Measurements from ENCODE around the gene C16orf92. TPM values are rescaled to one million over a fixed set of nuclear protein-coding genes. Genes with fewer than 3 reads are reported as not detected.

C16orf92 gene
- total RNA-seq, 1 donor from 2014 or later = not detected

DNA sequence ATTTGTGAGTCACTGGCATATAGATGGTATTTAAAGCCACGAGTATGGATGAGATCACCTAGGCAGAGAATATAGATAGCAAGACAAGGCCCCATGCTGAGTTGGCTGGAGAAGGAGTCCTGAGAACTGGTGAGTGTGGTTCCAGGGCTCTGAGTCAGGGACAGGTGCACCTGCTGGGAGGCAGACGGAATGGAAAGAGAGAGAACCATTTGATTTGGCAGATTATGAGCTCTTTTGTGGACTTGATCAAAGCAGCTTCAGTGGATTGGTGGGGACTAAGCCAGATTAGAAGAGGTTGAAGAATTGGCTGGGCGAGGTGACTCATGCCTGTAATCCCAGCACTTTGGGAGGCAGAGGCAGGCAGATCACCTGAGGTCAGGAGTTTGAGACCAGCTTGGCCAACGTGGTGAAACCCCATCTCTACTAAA is 4.3 kb upstream of the C16orf92 start:
- no peak for DNase-seq
- TF ChIP-seq, protein P1, sequence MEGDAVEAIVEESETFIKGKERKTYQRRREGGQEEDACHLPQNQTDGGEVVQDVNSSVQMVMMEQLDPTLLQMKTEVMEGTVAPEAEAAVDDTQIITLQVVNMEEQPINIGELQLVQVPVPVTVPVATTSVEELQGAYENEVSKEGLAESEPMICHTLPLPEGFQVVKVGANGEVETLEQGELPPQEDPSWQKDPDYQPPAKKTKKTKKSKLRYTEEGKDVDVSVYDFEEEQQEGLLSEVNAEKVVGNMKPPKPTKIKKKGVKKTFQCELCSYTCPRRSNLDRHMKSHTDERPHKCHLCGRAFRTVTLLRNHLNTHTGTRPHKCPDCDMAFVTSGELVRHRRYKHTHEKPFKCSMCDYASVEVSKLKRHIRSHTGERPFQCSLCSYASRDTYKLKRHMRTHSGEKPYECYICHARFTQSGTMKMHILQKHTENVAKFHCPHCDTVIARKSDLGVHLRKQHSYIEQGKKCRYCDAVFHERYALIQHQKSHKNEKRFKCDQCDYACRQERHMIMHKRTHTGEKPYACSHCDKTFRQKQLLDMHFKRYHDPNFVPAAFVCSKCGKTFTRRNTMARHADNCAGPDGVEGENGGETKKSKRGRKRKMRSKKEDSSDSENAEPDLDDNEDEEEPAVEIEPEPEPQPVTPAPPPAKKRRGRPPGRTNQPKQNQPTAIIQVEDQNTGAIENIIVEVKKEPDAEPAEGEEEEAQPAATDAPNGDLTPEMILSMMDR (IDR thresholded peaks at IDR 0.05; ENCODE audit: borderline replicate concordance) = no peak
- Histone ChIP-seq H3K4me1 (peaks cover 13% of the 10 kb centered on the region), H3K4me3 (no peak overlapping the region), H3K9me3 (replicated peaks) (no peaks in the 10 kb centered on the region), H3K27ac (replicated peaks) (no peak overlapping the region), H3K27me3 (ENCODE audit: low read depth) (peaks cover 10% of the 10 kb centered on the region), H3K36me3 (no peaks in the 10 kb centered on the region)
- intact Hi-C loops (cut with micrococcal nuclease) = no loop called here

GRCh38 chr16:30023586-30023985 is 588 bp downstream of the C16orf92 start:
- H3K4me1 ChIP-seq = peaks cover 13% of the 10 kb centered on the region
- H3K36me3 ChIP-seq = no peaks in the 10 kb centered on the region
- H3K27me3 ChIP-seq (ENCODE audit: low read depth) = peaks cover 58% of the 10 kb centered on the region
- no peak overlapping the region for H3K27ac ChIP-seq (replicated peaks)
- no peak for DNase-seq
- TF ChIP-seq, protein P1 (IDR thresholded peaks at IDR 0.05; ENCODE audit: borderline replicate concordance) = no peak
- no peaks in the 10 kb centered on the region for H3K9me3 ChIP-seq (replicated peaks)
- intact Hi-C loops (cut with micrococcal nuclease) = no loop called here
- H3K4me3 ChIP-seq = no peak overlapping the region

DNA sequence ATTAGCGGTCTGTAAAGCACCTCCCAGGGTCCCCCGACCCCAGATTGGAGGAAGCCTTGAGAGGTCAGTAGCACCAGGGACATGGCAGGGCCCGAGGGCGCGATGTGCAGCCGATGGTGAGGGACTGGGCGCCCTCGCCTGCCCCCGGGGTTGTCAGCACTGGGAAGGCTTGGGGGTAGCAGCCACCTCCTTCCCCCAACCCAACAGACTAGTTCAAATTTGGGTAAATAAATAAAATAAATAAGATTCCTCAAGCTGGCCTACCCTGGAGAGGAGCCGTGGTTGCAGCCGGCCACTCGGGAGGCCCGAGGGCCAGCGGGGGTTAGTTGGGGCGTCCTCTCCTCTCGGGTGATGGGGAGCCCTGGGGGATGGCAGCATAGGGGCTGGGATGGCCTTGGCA is 1.5 kb downstream of the C16orf92 start:
- no peak overlapping the region for H3K4me3 ChIP-seq
- intact Hi-C loops (cut with micrococcal nuclease) = no loop called here
- TF ChIP-seq, protein P1 (IDR thresholded peaks at IDR 0.05; ENCODE audit: borderline replicate concordance) = no peak
- H3K36me3 ChIP-seq = no peaks in the 10 kb centered on the region
- H3K4me1 ChIP-seq = peaks cover 13% of the 10 kb centered on the region
- no peak for DNase-seq
- no peaks in the 10 kb centered on the region for H3K9me3 ChIP-seq (replicated peaks)
- no peak overlapping the region for H3K27ac ChIP-seq (replicated peaks)
- peaks cover 67% of the 10 kb centered on the region for H3K27me3 ChIP-seq (ENCODE audit: low read depth)

- intact Hi-C loops (cut with micrococcal nuclease) = no loop called here
- peaks cover 74% of the 10 kb centered on the region for H3K27me3 ChIP-seq (ENCODE audit: low read depth)
- no peaks in the 10 kb centered on the region for H3K9me3 ChIP-seq (replicated peaks)
- TF ChIP-seq, protein P1 (IDR thresholded peaks at IDR 0.05; ENCODE audit: borderline replicate concordance) = no peak
- peaks cover 13% of the 10 kb centered on the region for H3K4me1 ChIP-seq
- no peak overlapping the region for H3K27ac ChIP-seq (replicated peaks)
- no peaks in the 10 kb centered on the region for H3K36me3 ChIP-seq
- H3K4me3 ChIP-seq = no peak overlapping the region
- no peak for DNase-seq
Measured at GRCh38 chr16:30025156-30025555, 2.2 kb downstream of the C16orf92 start.

GRCh38 chr16:30025574-30025973 is 2.6 kb downstream of the C16orf92 start:
- intact Hi-C loops (cut with micrococcal nuclease) = no loop called here
- no peaks in the 10 kb centered on the region for H3K9me3 ChIP-seq (replicated peaks)
- TF ChIP-seq, protein P1 (IDR thresholded peaks at IDR 0.05; ENCODE audit: borderline replicate concordance) = no peak
- H3K36me3 ChIP-seq = no peaks in the 10 kb centered on the region
- peaks cover 76% of the 10 kb centered on the region for H3K27me3 ChIP-seq (ENCODE audit: low read depth)
- no peak overlapping the region for H3K4me3 ChIP-seq
- no peak for DNase-seq
- H3K27ac ChIP-seq (replicated peaks) = no peak overlapping the region
- peaks cover 13% of the 10 kb centered on the region for H3K4me1 ChIP-seq

- intact Hi-C loops (cut with micrococcal nuclease) = no loop called here
Measured at GRCh38 chr16:30026449-30026848, 3.5 kb downstream of the C16orf92 start.

More at GRCh38 chr16:30026449-30026848, 3.5 kb downstream of the C16orf92 start:
- TF ChIP-seq, protein P1 (IDR thresholded peaks at IDR 0.05; ENCODE audit: borderline replicate concordance) = no peak
- H3K4me1 ChIP-seq = peaks cover 12% of the 10 kb centered on the region
- no peak overlapping the region for H3K4me3 ChIP-seq
- no peaks in the 10 kb centered on the region for H3K9me3 ChIP-seq (replicated peaks)
- H3K36me3 ChIP-seq = no peaks in the 10 kb centered on the region
- no peak overlapping the region for H3K27ac ChIP-seq (replicated peaks)
- H3K27me3 ChIP-seq (ENCODE audit: low read depth) = peaks cover 77% of the 10 kb centered on the region
- no peak for DNase-seq

All from left ventricle myocardium inferior (tissue), 1 donor.